ENCODE data around the gene VWA7.

The VWA7 gene

GRCh38 chr6:31770860-31771259 is 6.3 kb downstream of the VWA7 start:
- no peaks in the 10 kb centered on the region for H3K36me3 ChIP-seq (ENCODE audit: insufficient read depth, low read length)
- no peak overlapping the region for H3K4me2 ChIP-seq (ENCODE audit: low read length)
- no peak overlapping the region for H3K4me3 ChIP-seq (ENCODE audit: low read length)
- peaks cover 7% of the 10 kb centered on the region for H3K4me1 ChIP-seq (ENCODE audit: control insufficient read depth, insufficient read depth, low read length)
- no peaks in the 10 kb centered on the region for H3K9me3 ChIP-seq (replicated peaks; ENCODE audit: low read length)
- no peaks in the 10 kb centered on the region for H3K27me3 ChIP-seq (ENCODE audit: control insufficient read depth, insufficient read depth, low read length)
- no peak overlapping the region for H3K9ac ChIP-seq (ENCODE audit: low read depth, low read length)

DNA sequence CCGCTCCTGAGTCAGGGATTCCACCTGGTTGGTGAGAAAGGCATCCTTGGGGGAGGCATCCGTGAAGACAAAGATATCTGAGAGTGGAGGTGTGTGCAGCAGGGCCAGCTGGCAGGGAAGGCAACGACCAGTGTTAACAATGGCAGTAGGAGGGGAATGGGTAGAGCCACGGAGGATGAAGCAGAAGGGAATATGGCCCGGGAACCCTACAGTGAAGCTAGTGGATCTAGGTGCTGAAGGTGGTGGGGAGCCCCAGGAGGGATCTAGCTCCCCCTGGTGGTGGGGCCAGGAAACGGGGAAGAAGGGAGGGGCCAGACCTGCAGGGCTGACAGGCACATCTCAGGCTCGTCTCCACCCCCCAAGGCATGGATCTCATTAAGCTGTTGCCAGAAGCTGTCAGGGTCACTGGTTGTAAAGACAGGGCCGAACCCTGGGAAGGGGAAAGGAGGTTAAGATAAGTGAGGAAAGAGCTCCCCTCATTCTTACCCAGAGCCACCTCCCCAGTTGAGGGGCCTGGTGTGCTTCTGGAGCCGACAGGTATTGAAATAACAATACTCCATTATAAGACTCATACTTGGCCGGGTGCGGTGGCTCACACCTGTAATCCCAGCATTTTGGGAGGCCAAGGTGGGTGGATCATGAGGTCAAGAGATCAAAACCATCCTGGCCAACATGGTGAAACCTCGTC is 7.3 kb downstream of the VWA7 start:
- Histone ChIP-seq H3K36me3 (ENCODE audit: insufficient read depth, low read length) (no peaks in the 10 kb centered on the region), H3K27me3 (ENCODE audit: control insufficient read depth, insufficient read depth, low read length) (no peaks in the 10 kb centered on the region), H3K4me1 (ENCODE audit: control insufficient read depth, insufficient read depth, low read length) (peaks cover 7% of the 10 kb centered on the region), H3K4me3 (ENCODE audit: low read length) (no peak overlapping the region), H3K9ac (ENCODE audit: low read depth, low read length) (no peak overlapping the region), H3K9me3 (replicated peaks; ENCODE audit: low read length) (no peaks in the 10 kb centered on the region), H3K4me2 (ENCODE audit: low read length) (no peak overlapping the region)

- Histone ChIP-seq H3K9me3 (replicated peaks; ENCODE audit: low read length) (no peaks in the 10 kb centered on the region), H3K27me3 (ENCODE audit: control insufficient read depth, insufficient read depth, low read length) (no peaks in the 10 kb centered on the region), H3K36me3 (ENCODE audit: insufficient read depth, low read length) (peaks cover 3% of the 10 kb centered on the region), H3K4me1 (ENCODE audit: control insufficient read depth, insufficient read depth, low read length) (peaks cover 7% of the 10 kb centered on the region), H3K9ac (ENCODE audit: low read depth, low read length) (no peak overlapping the region), H3K4me3 (ENCODE audit: low read length) (no peak overlapping the region), H3K4me2 (ENCODE audit: low read length) (no peak overlapping the region)
Observed at GRCh38 chr6:31768363-31769257, 8.5 kb downstream of the VWA7 start.

GRCh38 chr6:31767096-31767645 is 10.0 kb downstream of the VWA7 start:
- Histone ChIP-seq H3K4me3 (ENCODE audit: low read length) (no peak overlapping the region), H3K4me2 (ENCODE audit: low read length) (no peak overlapping the region), H3K9me3 (replicated peaks; ENCODE audit: low read length) (no peaks in the 10 kb centered on the region)

GRCh38 chr6:31765910-31766794 is 11.0 kb downstream of the VWA7 start:
- Histone ChIP-seq H3K9me3 (replicated peaks; ENCODE audit: low read length) (no peaks in the 10 kb centered on the region), H3K9ac (ENCODE audit: low read depth, low read length) (no peak overlapping the region), H3K27me3 (ENCODE audit: control insufficient read depth, insufficient read depth, low read length) (no peaks in the 10 kb centered on the region), H3K4me3 (ENCODE audit: low read length) (peak overlapping the region; percentile 55), H3K36me3 (ENCODE audit: insufficient read depth, low read length) (peaks cover 10% of the 10 kb centered on the region), H3K4me2 (ENCODE audit: low read length) (peak overlapping the region; percentile 73), H3K4me1 (ENCODE audit: control insufficient read depth, insufficient read depth, low read length) (peaks cover 11% of the 10 kb centered on the region)

More at GRCh38 chr6:31767096-31767645, 10.0 kb downstream of the VWA7 start:
- Histone ChIP-seq H3K36me3 (ENCODE audit: insufficient read depth, low read length) (peaks cover 3% of the 10 kb centered on the region), H3K9ac (ENCODE audit: low read depth, low read length) (no peak overlapping the region), H3K4me1 (ENCODE audit: control insufficient read depth, insufficient read depth, low read length) (peaks cover 11% of the 10 kb centered on the region), H3K27me3 (ENCODE audit: control insufficient read depth, insufficient read depth, low read length) (no peaks in the 10 kb centered on the region)

DNA sequence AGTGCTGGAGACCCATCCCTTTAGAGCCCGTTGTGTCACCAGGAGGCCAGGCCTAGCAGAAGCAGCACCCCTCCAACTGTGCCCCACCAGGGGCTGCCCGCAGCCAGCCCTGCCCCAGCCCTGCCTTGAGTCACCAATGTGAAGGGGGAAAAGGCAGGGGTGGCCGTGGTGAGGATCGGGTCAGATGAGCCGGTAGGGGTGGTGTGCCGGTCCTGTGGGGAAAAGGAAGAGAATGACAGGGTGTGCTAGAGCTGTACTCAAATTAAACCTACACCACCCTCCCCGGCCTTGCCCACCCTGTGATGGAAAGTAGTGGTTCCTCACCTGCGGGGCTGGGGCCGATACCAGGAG is 11.6 kb downstream of the VWA7 start:
- Histone ChIP-seq H3K4me1 (ENCODE audit: control insufficient read depth, insufficient read depth, low read length) (peaks cover 11% of the 10 kb centered on the region), H3K27me3 (ENCODE audit: control insufficient read depth, insufficient read depth, low read length) (no peaks in the 10 kb centered on the region), H3K9ac (ENCODE audit: low read depth, low read length) (no peak overlapping the region), H3K4me2 (ENCODE audit: low read length) (no peak overlapping the region), H3K36me3 (ENCODE audit: insufficient read depth, low read length) (peaks cover 10% of the 10 kb centered on the region), H3K9me3 (replicated peaks; ENCODE audit: low read length) (no peaks in the 10 kb centered on the region), H3K4me3 (ENCODE audit: low read length) (no peak overlapping the region)

- H3K4me1 ChIP-seq (ENCODE audit: control insufficient read depth, insufficient read depth, low read length): peaks cover 11% of the 10 kb centered on the region
- H3K4me2 ChIP-seq (ENCODE audit: low read length): no peak overlapping the region
- no peaks in the 10 kb centered on the region for H3K9me3 ChIP-seq (replicated peaks; ENCODE audit: low read length)
- H3K4me3 ChIP-seq (ENCODE audit: low read length): no peak overlapping the region
- peaks cover 17% of the 10 kb centered on the region for H3K36me3 ChIP-seq (ENCODE audit: insufficient read depth, low read length)
- no peak overlapping the region for H3K9ac ChIP-seq (ENCODE audit: low read depth, low read length)
- no peaks in the 10 kb centered on the region for H3K27me3 ChIP-seq (ENCODE audit: control insufficient read depth, insufficient read depth, low read length)
Observed at GRCh38 chr6:31764198-31764597, 12.9 kb downstream of the VWA7 start.

- H3K27me3 ChIP-seq (ENCODE audit: control insufficient read depth, insufficient read depth, low read length): no peaks in the 10 kb centered on the region
- H3K9ac ChIP-seq (ENCODE audit: low read depth, low read length): no peak overlapping the region
- H3K4me3 ChIP-seq (ENCODE audit: low read length): no peak overlapping the region
- H3K4me2 ChIP-seq (ENCODE audit: low read length): no peak overlapping the region
- peaks cover 11% of the 10 kb centered on the region for H3K4me1 ChIP-seq (ENCODE audit: control insufficient read depth, insufficient read depth, low read length)
- no peaks in the 10 kb centered on the region for H3K9me3 ChIP-seq (replicated peaks; ENCODE audit: low read length)
- H3K36me3 ChIP-seq (ENCODE audit: insufficient read depth, low read length): peaks cover 17% of the 10 kb centered on the region
Observed at GRCh38 chr6:31763619-31763940, 13.5 kb downstream of the VWA7 start.

DNA sequence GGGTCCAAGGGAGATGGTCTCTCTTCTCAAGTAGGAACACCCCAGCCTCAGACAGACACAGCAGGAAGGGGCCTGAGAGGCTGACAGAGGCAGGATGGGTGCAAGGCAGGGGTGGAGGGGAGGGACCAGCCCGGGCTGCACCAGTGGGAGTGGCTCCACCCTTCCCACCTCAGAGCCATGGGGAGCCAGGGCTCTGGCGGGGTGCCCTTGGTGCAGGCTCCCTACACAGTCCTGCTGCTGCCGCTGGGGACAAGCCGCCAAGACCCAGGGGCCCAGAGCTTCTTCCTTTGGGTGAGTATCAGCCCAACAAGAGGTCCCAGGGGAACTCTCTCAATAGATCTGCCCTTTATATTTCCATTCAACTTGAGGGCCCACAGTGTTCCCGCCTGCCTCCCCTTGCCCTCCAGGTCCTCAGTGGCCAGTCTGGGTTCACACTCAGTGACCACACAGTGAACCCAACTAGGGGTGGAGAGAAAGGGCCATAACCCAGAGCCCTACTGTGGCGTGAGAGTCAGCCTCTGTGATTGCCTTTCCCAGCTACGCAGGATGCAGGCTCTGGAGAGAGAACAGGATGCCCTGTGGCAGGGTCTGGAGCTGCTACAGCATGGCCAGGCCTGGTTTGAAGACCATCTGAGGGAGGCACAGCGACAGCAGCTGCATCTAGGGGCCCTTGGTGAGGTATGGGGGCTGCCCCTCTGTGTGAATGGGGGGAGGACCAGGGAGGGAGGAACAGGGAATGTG is 14.1 kb downstream of the VWA7 start:
- Histone ChIP-seq H3K4me2 (ENCODE audit: low read length) (no peak overlapping the region), H3K27me3 (ENCODE audit: control insufficient read depth, insufficient read depth, low read length) (no peaks in the 10 kb centered on the region), H3K36me3 (ENCODE audit: insufficient read depth, low read length) (peaks cover 17% of the 10 kb centered on the region), H3K4me1 (ENCODE audit: control insufficient read depth, insufficient read depth, low read length) (peaks cover 11% of the 10 kb centered on the region), H3K4me3 (ENCODE audit: low read length) (no peak overlapping the region), H3K9ac (ENCODE audit: low read depth, low read length) (no peak overlapping the region), H3K9me3 (replicated peaks; ENCODE audit: low read length) (no peaks in the 10 kb centered on the region)

GRCh38 chr6:31762356-31762755 is 14.8 kb downstream of the VWA7 start, which contains the start of gene SAPCD1:
TSS of gene SAPCD1 (plus strand) at chr6:31762656. CDS start at chr6:31763055, 399 bp downstream.
- H3K9me3 ChIP-seq (replicated peaks; ENCODE audit: low read length): no peaks in the 10 kb centered on the region
- H3K4me3 ChIP-seq (ENCODE audit: low read length): no peak within 1 kb of the TSS
- no peak within 1 kb of the TSS for H3K9ac ChIP-seq (ENCODE audit: low read depth, low read length)
- peaks cover 17% of the 10 kb centered on the region for H3K36me3 ChIP-seq (ENCODE audit: insufficient read depth, low read length)
- H3K4me2 ChIP-seq (ENCODE audit: low read length): no peak within 1 kb of the TSS
- H3K4me1 ChIP-seq (ENCODE audit: control insufficient read depth, insufficient read depth, low read length): peaks cover 11% of the 10 kb centered on the region
- no peaks in the 10 kb centered on the region for H3K27me3 ChIP-seq (ENCODE audit: control insufficient read depth, insufficient read depth, low read length)
